ENCODE data around the gene MSANTD4.
"Not testable (repeated sequence)": the region's sequence is repeated elsewhere in the genome, so short reads cannot be mapped to it uniquely, and the experiment has no call there.

The MSANTD4 gene

DNA sequence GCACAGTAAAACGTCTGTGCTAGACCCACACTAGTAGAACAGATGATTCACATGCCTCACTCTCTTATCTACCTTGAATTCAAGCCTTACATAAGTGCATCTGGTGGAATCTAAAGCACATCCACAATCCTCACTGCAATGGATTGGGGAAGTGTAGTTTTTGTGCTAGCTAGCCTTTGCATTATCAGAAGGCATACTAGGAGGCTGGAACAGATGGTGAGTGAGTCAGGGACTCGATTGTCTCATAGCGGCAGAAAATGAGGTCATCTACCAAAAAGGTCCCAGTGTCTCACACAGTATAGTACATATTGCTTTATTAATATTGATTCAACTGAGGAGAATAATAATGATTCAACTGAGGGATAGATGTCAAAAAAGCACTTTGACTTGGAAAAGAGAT is 9.3 kb downstream of the MSANTD4 start:
- no peak for DNase-seq

DNA sequence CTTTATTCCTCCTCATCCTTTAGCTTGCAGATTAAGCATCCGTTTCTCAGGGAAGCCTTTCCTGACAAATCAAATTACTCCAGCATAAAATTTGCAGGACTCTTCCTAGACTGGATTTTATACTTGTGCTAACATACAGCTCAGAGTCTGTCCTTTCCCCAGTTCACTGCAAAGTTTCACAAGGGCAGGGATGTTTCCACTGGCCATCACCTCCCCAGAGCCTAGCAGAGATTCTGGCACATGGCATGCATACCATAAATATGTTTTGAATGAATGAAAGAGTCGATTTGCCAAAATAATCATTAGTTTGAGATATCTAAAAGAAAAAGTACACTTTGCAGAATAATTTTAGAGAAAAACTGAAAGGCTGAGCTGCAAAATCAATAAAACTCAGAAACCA is 10.6 kb downstream of the MSANTD4 start:
- no peak for DNase-seq

DNA sequence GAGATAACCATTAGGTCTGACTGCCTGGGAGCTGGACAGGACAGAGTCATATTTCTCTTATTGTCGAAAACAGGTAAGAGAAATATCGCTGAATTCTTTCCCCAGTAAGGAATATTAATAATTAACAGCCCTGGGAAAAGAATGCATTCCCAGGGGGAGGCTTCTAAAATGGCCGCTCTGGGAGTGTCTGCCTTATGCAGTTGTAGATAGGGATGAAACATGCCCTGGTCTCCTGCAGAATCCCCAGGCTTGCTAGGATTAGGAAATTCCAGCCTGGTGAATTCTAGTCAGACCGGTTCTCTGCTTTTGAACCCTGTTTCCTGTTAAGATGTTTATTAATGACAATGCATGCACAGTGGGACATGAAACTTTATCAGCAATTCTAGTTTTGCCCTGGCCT is 18.9 kb downstream of the MSANTD4 start:
- not testable (repeated sequence) for DNase-seq

DNA sequence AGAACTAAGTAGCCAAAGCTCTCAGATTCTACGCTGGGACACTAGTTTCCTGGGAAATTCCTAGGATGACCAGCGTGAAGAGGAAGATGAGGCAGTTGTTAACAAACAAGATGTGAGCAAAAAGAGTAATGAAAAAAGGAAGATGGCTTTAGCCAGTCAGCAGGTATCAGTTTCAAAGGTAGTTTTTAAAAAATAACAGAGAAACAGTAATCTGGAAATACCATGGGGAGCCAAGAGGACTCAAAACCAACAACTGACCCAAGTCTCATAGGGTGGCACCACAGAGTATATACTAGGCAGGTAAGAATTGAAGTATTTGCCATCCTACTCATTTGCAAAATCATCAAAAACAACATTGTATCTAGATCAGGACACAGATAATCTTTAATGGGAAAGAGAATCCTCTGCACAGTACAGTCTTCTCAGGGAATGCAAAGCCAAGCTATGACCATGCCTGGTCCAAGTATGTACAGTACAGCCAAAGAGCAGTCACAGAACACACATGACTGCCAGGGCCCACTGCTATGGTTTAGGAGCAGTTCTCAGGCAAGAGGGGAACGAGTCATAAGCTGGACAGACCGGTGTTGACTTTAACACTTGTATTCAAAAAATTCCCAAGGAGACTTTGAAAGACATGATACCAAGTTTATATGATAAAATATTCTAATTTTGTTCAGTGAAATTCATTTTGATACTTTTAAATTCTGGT is 20.6 kb downstream of the MSANTD4 start:
- no peak for DNase-seq

DNA sequence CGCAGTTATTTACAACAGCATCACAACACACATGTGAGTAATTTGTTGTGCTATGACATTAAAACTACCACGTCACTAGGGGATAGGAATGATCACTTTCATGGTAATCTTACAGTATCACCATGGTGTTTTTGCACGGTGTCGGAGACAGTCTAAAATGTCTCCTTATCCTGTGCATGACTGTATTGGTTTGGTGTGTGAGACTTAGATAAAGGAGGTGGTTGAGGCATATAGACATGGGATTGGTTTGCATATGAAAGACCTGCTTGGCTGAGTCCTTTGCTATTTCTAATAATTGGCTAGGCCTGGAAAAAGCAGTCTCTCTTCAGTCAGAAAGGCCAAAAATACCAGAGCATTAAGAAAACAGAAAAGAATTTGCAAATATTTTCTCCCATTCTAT is 30.2 kb downstream of the MSANTD4 start:
- DNase-seq = no peak

DNA sequence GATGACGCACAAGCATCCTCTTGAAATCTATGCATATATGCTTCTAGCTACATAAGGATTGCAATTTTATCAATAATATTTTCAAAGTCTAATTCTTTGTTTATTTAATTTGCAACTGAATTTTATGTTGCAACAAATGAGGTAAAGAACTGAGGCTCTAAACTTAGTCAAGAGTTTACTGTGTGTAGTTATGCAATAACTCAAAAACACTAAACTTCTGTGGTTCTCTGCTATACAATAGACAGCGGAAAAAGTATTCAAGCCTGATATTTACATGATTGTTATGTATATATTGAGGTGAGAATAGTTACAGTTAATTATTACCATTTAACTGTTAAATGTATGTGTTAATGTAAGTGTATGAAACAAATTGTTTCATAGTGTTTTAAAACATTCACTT is 32.9 kb downstream of the MSANTD4 start:
- no peak for DNase-seq

DNA sequence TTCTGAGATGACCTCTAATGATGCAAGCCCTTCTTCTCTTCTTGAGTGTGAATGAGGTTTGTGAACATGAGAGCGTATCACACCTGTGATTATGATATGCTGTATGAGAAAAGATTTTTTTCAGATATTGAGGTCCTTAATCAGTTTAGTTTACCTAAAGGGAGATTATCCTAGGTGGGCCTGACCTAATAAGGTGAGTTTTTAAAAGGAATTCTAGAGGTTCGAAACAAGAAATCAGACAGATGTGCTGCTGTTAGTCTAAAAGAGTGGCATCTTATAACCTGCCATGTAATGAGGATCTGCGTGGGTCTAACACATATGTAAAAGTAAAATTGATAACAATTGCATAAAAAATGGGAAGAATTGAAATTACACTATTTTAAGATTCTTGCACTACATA is 33.8 kb downstream of the MSANTD4 start:
- no peak for DNase-seq

DNA sequence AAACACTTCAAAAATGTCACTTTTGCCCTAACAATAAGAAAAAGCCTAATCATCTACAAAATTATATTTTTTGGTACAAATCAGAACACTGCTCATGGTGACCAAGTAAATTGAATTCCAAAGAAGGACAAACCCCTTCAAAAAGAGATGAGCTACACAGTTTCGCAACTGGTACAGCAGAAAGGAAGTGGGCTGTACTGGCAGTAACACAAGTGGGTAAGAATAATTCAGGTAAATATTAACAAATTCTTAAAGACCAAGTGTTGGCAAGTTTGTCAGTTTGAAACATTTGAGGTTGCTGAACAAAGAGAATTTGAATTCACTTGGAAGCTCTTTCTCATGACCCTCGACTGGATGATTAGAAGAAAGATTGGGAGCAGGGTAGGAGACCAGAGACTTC is 35.5 kb downstream of the MSANTD4 start:
- DNase-seq = no peak

DNA sequence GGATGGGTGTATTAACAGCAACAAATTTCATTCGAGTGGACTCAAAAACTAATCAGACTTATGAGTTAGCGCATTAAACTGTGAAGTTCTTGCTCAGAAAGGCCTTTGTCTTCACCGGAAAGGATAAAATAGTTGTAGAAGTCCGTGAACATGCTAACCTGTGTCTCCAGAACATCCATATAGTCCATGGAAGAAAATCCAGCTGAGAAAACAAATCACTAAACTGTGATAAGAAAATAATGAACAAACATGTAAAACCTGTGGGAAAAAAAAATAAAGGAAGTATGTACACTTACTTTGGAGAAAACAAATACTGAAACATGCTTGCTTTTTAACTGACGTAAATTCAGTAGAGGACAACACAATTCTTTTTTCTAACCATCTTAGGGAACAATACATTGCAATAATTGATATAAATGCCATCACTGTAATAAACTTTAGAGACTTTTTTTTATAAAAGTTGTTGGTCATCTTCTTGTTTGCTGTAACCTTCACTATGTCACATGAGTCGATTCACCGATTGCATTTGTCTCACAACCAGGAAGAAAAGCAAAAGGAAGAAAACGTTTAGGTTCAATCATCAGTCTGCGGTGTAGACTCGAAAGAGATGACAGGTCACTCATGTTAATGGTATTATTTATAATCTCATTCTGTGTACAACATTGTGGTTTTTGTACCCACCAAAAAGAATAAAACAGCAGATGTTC is 41.9 kb downstream of the MSANTD4 start:
- no peak for DNase-seq

DNA sequence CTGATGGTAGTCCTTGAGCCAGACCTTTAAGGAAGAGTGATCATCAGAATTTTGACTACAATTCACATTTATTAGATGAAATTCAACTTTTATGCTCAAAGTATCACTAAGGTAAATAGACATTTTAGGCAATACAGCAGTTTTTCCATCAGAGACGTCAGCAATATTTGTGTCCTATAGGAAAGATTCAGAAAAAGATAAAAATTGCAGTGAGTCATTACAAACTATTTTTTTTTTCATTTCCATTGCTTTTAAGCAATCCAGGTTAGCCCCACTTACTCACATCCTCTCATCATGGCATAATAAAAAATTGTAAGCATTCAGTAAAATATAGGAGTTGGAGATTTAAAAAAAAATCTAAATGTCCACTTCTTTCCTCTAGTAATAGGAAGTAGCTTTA is 46.9 kb downstream of the MSANTD4 start:
- no peak for DNase-seq

DNA sequence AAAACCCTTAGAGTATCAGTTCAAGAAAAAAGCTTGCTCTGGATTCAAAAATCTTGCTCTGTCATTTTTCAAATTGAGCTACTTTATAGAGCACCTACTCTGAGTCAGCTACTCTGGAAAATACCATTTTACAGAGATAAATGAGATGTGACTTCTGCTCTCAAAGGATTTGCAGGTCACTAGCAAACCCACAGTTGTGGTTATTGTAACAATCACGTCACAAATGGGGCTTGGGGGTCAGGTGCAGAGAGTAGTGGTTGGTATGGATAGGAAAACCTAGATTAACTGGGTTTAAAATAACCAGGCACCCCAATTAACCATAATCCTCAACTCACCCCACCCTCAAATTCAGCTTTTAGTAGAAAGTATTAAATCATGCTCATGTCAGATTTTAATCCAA is 52.3 kb downstream of the MSANTD4 start:
- DNase-seq = no peak

DNA sequence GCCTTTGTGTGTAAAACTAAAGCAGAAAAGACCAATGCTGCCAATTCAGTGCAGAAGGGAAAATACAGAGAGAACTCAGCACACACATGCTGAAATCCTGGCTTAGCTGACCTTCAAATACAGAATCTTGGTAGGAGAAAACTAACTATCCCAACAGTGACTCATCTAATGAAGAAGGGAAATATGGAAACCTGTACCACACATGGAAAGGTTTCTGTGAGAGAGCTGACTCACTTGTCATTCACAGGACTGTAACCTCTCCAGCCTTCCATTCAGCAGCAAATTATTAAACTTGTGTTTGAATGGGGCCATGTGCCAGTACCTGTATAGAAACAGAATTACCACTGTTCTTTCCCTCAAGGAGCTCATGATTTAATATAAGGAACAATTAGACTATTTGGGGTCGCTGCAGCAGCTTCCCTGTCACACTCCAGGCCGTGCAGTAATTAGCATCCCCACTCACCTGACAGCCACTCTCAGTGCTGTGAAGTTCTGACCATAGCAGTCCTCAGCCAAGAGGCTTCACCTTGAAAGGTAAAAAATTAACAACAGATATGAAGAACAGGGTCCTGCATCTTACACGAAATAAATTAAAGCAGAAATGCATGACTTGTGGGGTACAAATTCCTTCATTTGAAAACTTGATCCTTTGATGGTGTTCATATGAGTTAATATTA is 53.9 kb downstream of the MSANTD4 start:
- no peak for DNase-seq

DNA sequence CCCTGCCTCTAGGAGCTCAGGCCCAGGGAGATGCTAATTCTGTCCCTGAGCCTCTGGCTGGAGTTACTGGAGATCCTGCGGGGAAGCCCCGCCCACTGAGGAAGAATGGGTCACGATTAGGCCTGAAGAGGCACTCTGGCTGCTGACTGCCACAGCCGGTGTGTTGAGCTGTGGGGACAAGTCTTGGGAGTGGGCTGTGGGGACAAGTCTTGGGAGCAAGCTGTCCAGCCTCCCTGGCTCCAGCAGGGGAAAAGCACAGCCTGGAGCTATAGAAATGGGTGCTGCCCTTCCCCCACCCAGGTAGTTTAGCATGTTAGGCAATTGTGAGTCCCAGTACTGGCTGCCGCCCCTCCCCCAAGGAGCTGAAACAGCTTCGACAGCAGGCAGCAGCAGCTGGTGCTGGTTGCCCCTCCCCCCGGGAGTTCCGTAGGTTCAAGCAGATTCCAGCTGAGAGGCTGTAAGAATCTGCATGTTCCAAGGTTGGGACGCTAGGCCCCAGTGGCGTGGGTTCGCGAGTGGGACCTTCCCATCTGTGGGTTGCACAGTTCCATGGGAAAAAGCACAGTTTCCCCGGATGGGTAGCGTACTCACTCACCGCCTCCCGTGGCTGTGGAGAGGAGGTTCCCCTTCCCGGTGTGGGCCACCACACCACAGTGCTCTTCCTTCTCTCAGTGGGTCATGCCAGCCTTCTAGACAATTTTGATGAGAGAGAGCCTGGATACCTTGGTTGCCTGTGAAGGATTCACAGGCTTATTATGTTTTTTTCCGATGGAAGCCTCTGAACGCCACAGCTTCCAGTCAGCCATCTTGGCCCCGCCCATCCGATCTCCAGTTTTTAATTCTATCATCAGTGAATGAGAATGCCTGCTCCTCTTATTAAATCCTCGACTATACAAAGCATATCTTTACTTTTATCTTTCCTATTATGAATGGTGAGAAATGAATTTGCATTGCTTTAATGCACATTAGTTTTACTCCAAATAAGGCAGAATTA is 61.5 kb downstream of the MSANTD4 start:
- no peak for DNase-seq
